ENCODE results near the gene RRAD.

DNA sequence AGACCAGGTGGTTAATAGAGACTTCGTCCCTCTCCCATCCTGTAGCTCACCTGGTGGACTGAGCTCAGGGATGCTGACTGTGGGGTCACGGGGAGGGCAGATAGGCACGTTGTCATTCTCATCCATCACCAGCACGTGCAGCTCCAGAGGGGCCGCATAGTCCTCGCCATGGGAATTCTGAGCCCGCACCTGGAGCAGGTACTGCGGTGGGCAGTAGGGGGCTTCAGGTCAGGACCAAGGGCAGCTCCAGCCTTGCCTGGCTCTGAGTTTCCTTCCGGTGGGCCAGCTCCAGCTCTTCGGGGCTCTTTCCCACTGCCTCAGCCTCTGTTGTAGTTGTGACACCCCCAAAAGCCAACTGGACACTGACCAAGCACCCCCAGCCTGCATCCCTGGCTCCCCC is 12.3 kb downstream of the RRAD start:
- TF ChIP-seq EZH2 (IDR thresholded peaks at IDR 0.05; ENCODE audit: insufficient read depth, low read length) (no peak), CTCF (IDR thresholded peaks at IDR 0.05; ENCODE audit: insufficient read depth, low read depth, low read length) (no peak)

All from astrocyte (in vitro differentiated cells and primary cell).